IMR-90 (cell line): ENCODE data around the gene FXYD6. TPM values are rescaled to one million over a fixed set of nuclear protein-coding genes. Genes with fewer than 3 reads are reported as not detected.

Source experiments
- ATAC-seq: fragments of 200-7000 bp; cut with Tn5 transposase; 2 replicates; pipeline ENCODE4 v1.9.1; 2020; ENCODE audit warnings: low read depth, mild to moderate bottlenecking, moderate library complexity
- BruUV-seq: library from RNA; stranded (reverse); fragments of 400-500 nt; replicated peaks from 2 replicates; lab custom pipeline; 2021; lab: Mats Ljungman, UMichigan
- CTCF ChIA-PET: fragments of 300-600 bp; formaldehyde crosslinking; extraction: SDS; loops from one replicate; lab custom pipeline; 2021; ENCODE audit warnings: antibody characterized with exemption; lab: Yijun Ruan, JAX
- POLR2A ChIA-PET: fragments of 300-600 bp; sonication (Branson Sonifier 250); formaldehyde crosslinking; loops from one replicate; lab custom pipeline; 2022; ENCODE audit warnings: antibody characterized with exemption; ENCODE audit not compliant: unreplicated experiment; lab: Charles Lee
- DNase-seq: peaks from one replicate; pipeline ENCODE4 v3.0.0; 2013
- H2AFZ ChIP-seq: replicated peaks from 2 replicates; pipeline ENCODE3; 2013; ENCODE audit warnings: low read length, mild to moderate bottlenecking; ENCODE audit not compliant: poor library complexity
- H2AK5ac ChIP-seq: 2 replicates; pipeline ENCODE4 v1.6.1; 2013; ENCODE audit warnings: low read depth, low read length, inconsistent platforms
- H2AK9ac ChIP-seq: replicated peaks from 2 replicates; pipeline ENCODE3; 2013; ENCODE audit warnings: mild to moderate bottlenecking, low read depth, low read length, moderate library complexity; ENCODE audit not compliant: poor library complexity
- H2BK120ac ChIP-seq: 2 replicates; pipeline ENCODE4 v1.6.1; 2013; ENCODE audit warnings: low read depth, low read length, inconsistent platforms
- H2BK15ac ChIP-seq: 3 replicates; pipeline ENCODE4 v1.6.1; 2013; ENCODE audit warnings: low read depth, low read length, inconsistent platforms
- H2BK20ac ChIP-seq: 2 replicates; pipeline ENCODE4 v1.6.1; 2013; ENCODE audit warnings: low read depth, mild to moderate bottlenecking, inconsistent platforms, low read length, moderate library complexity
- H2BK5ac ChIP-seq: 2 replicates; pipeline ENCODE4 v1.6.1; 2013; ENCODE audit warnings: mild to moderate bottlenecking, low read depth, low read length, inconsistent platforms; ENCODE audit not compliant: poor library complexity, severe bottlenecking
- H3K14ac ChIP-seq: replicated peaks from 2 replicates; pipeline ENCODE4 v1.6.1; 2013; ENCODE audit warnings: low read depth, low read length, inconsistent platforms
- H3K18ac ChIP-seq: 2 replicates; pipeline ENCODE4 v1.6.1; 2013; ENCODE audit warnings: low read depth, low read length, control low read depth
- H3K23ac ChIP-seq: 2 replicates; pipeline ENCODE4 v1.6.1; 2013; ENCODE audit warnings: low read depth, low read length, inconsistent platforms
- H3K27ac ChIP-seq: 2 replicates; pipeline ENCODE4 v1.5.1; 2013; ENCODE audit warnings: mild to moderate bottlenecking, control low read depth, low read length; ENCODE audit not compliant: insufficient read depth
- H3K27me3 ChIP-seq: 2 replicates; pipeline ENCODE4 v1.6.1; 2013; ENCODE audit warnings: low read length; ENCODE audit not compliant: control insufficient read depth, insufficient read depth
- H3K36me3 ChIP-seq: 2 replicates; pipeline ENCODE4 v1.6.1; 2013; ENCODE audit warnings: low read length, mixed read lengths; ENCODE audit not compliant: control insufficient read depth, insufficient read depth
- H3K4ac ChIP-seq: 2 replicates; pipeline ENCODE4 v1.6.1; 2013; ENCODE audit warnings: low read depth, low read length, inconsistent platforms
- H3K4me1 ChIP-seq: 2 replicates; pipeline ENCODE4 v1.6.1; 2013; ENCODE audit warnings: low read length, mixed read lengths; ENCODE audit not compliant: control insufficient read depth, insufficient read depth
- H3K4me2 ChIP-seq: 2 replicates; pipeline ENCODE4 v1.6.1; 2013; ENCODE audit warnings: low read depth, mild to moderate bottlenecking, control low read depth, low read length, moderate library complexity
- H3K4me3 ChIP-seq: 2 replicates; pipeline ENCODE4 v1.5.1; 2013; ENCODE audit warnings: low read depth, mild to moderate bottlenecking, control low read depth, low read length, moderate library complexity; ENCODE audit not compliant: insufficient read depth
- H3K56ac ChIP-seq: 2 replicates; pipeline ENCODE4 v1.6.1; 2013; ENCODE audit warnings: low read length, inconsistent platforms; ENCODE audit not compliant: insufficient read depth; ENCODE audit errors: extremely low read depth
- H3K79me1 ChIP-seq, 2 experiments: 2 replicates each; pipeline ENCODE4 v1.6.1; 2013; ENCODE audit warnings: low read length in 2 of 2, inconsistent platforms in 1 of 2, low read depth in 1 of 2
- H3K9ac ChIP-seq: 2 replicates; pipeline ENCODE4 v1.6.1; 2013; ENCODE audit warnings: low read depth, low read length, control low read depth
- H3K9me1 ChIP-seq: 2 replicates; pipeline ENCODE4 v1.6.1; 2013; ENCODE audit warnings: low read length, inconsistent platforms; ENCODE audit not compliant: insufficient read depth
- H3K9me3 ChIP-seq: 2 replicates; pipeline ENCODE4 v1.6.1; 2013; ENCODE audit warnings: low read length; ENCODE audit not compliant: control insufficient read depth, insufficient read depth
- H4K20me1 ChIP-seq: 2 replicates; pipeline ENCODE4 v1.6.1; 2013; ENCODE audit warnings: low read length, inconsistent platforms; ENCODE audit not compliant: insufficient read depth
- H4K5ac ChIP-seq: 2 replicates; pipeline ENCODE4 v1.6.1; 2013; ENCODE audit warnings: mild to moderate bottlenecking, low read depth, low read length, control low read depth
- H4K8ac ChIP-seq, 2 experiments: 2 replicates each; pipeline ENCODE4 v1.6.1; 2013; ENCODE audit warnings: low read depth in 2 of 2, low read length in 2 of 2, control low read depth in 1 of 2, inconsistent platforms in 1 of 2
- H4K91ac ChIP-seq: 2 replicates; pipeline ENCODE4 v1.6.1; 2013; ENCODE audit warnings: low read depth, low read length, inconsistent platforms; ENCODE audit not compliant: insufficient read depth
- CHD1 ChIP-seq: IDR thresholded peaks from 2 replicates; pipeline ENCODE4 v1.6.1; 2012; ENCODE audit warnings: low read depth, low read length, improper control_type of control experiment
- FOS ChIP-seq: fragments of 150-350 bp; IDR thresholded peaks from 2 replicates; pipeline ENCODE4 v1.6.1; 2016; ENCODE audit warnings: low read depth, low read length
- MAFK ChIP-seq: IDR thresholded peaks from 2 replicates; pipeline ENCODE4 v1.6.1; 2012; ENCODE audit warnings: low read depth, low read length, improper control_type of control experiment
- MAZ ChIP-seq: IDR thresholded peaks from 2 replicates; pipeline ENCODE4 v1.6.1; 2012; ENCODE audit warnings: low read depth, mild to moderate bottlenecking, low read length, improper control_type of control experiment, moderate library complexity, borderline replicate concordance
- NFE2L2 ChIP-seq: fragments of 150-350 bp; IDR thresholded peaks from 2 replicates; pipeline ENCODE4 v1.6.1; 2016; ENCODE audit warnings: low read depth, mild to moderate bottlenecking, low read length
- RAD21 ChIP-seq: IDR thresholded peaks from 2 replicates; pipeline ENCODE4 v1.6.1; 2012; ENCODE audit warnings: low read length, improper control_type of control experiment
- USF2 ChIP-seq: fragments of 150-350 bp; IDR thresholded peaks from 2 replicates; pipeline ENCODE4 v1.6.1; 2017; ENCODE audit warnings: mild to moderate bottlenecking, antibody characterized with exemption, low read length, low read depth
- WGBS, 2 experiments: methylation state at CpG; one replicate each; pipeline versions ENCODE4 v1.1.5 to v1.1.7; 2013; ENCODE audit warnings: missing lambda C conversion rate in 2 of 2; ENCODE audit not compliant: insufficient read length in 1 of 2; ENCODE audit errors: extremely low coverage in 2 of 2; 5-methylcytosine and 5-hydroxymethylcytosine counted together
- dilution Hi-C: fragments of 300-500 bp; cut with HindIII; formaldehyde crosslinking; loops from one replicate; pipeline ENCODE4 v1.14.3; 2018; ENCODE audit warnings: low sequenced_read_pairs; ENCODE audit not compliant: unreplicated experiment
- in situ Hi-C: fragments of 300-500 bp; cut with MboI; formaldehyde crosslinking; loops from 3 replicates; pipeline ENCODE4 v1.14.3; 2019; ENCODE audit warnings: low sequenced_read_pairs, inconsistent platforms, mixed read lengths
- intact Hi-C: fragments of 100-400 bp; cut with micrococcal nuclease; formaldehyde crosslinking; loops from 2 replicates; pipeline ENCODE4 v1.10.0; 2022
- polyA plus RNA-seq, 3 experiments: library from polyadenylated mRNA; depleted of rRNA; stranded (reverse); fragments of >200 nt; gene quantifications; 2 replicates each; pipeline ENCODE4 v1.2.3, GENCODE V29; 2012; ENCODE audit warnings: low replicate concordance in 1 of 3
- total RNA-seq: library from RNA; depleted of rRNA; stranded (reverse); fragments of >200 nt; gene quantifications from 2 replicates; pipeline ENCODE4 v1.2.3, GENCODE V29; 2012
- TF ChIP-seq, protein P1 (sequence below): conservative IDR thresholded peaks from 2 replicates; pipeline ENCODE4 v1.5.1; 2012; ENCODE audit warnings: mild to moderate bottlenecking, low read depth, low read length, improper control_type of control experiment

Gene FXYD6
- total and polyA plus RNA-seq, 2 of the 4 experiments (the other 2 are of a cell fraction), result 0.32 TPM; not detected in 1

DNA sequence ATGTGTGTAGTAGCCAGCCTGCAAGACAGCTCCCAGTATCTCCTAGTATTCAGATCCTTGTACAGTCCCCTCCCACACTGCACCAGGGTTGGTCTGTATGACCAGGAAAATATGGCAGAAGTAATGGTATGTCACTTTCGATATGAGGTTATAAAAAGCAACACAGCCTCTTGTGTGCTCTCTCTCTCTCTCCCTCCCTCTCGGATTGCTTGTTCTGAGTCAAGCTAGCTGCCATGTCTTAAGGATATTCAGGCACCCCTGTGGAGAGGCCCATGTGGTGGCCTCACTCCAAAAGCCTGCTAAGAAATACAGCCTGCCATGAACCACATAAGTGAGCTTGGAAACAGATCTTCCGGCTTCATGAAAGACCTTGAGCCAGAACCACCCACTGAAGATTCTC lies 25.4 kb downstream of the FXYD6 start:
- Histone ChIP-seq H3K9me3 (no peaks in the 10 kb centered on the region), H3K36me3 (no peaks in the 10 kb centered on the region), H4K91ac (no peak overlapping the region), H3K9ac (no peak overlapping the region), H3K4me2 (no peak overlapping the region), H3K18ac (no peak overlapping the region), H4K8ac (no peak overlapping the region), H2AK9ac (no peak overlapping the region), H4K5ac (no peak overlapping the region), H2BK15ac (no peak overlapping the region), H2BK120ac (no peak overlapping the region), H2BK5ac (no peak overlapping the region), H3K27me3 (peaks cover 4% of the 10 kb centered on the region), H3K23ac (no peak overlapping the region), H3K79me1 (no peaks in the 10 kb centered on the region), H3K56ac (no peak overlapping the region), H3K4ac (no peak overlapping the region), H2BK20ac (no peak overlapping the region), H3K4me1 (no peaks in the 10 kb centered on the region), H3K14ac (no peak overlapping the region), H2AK5ac (no peak overlapping the region), H3K27ac (no peak overlapping the region), H2AFZ (no peak overlapping the region), H3K4me3 (no peak overlapping the region), H3K9me1 (no peaks in the 10 kb centered on the region), H4K20me1 (no peaks in the 10 kb centered on the region)
- DNase-seq (peak; percentile 4), ATAC-seq (no peak)
- ChIA-PET CTCF (interaction anchor here (0.9 kb wide), 1 partner anchor 34 kb away, joined by 4 read pairs; no protein-coding TSS in a partner anchor), POLR2A (no interaction called here)
- dilution Hi-C loops, result no loop called here
- in situ Hi-C loops, result no loop called here
- BruUV-seq, result no TSS peak
- intact Hi-C loops, result no loop called here
- WGBS, 2 experiments, result no CpG with 5 or more reads among the region's 3 CpGs
- TF ChIP-seq MAZ (no peak), NFE2L2 (no peak), RAD21 (no peak), CHD1 (no peak), MAFK (no peak), FOS (no peak), USF2 (no peak)
- TF ChIP-seq, protein P1, sequence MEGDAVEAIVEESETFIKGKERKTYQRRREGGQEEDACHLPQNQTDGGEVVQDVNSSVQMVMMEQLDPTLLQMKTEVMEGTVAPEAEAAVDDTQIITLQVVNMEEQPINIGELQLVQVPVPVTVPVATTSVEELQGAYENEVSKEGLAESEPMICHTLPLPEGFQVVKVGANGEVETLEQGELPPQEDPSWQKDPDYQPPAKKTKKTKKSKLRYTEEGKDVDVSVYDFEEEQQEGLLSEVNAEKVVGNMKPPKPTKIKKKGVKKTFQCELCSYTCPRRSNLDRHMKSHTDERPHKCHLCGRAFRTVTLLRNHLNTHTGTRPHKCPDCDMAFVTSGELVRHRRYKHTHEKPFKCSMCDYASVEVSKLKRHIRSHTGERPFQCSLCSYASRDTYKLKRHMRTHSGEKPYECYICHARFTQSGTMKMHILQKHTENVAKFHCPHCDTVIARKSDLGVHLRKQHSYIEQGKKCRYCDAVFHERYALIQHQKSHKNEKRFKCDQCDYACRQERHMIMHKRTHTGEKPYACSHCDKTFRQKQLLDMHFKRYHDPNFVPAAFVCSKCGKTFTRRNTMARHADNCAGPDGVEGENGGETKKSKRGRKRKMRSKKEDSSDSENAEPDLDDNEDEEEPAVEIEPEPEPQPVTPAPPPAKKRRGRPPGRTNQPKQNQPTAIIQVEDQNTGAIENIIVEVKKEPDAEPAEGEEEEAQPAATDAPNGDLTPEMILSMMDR, result no peak
